ENCODE data around the gene ZNF483.

DNA sequence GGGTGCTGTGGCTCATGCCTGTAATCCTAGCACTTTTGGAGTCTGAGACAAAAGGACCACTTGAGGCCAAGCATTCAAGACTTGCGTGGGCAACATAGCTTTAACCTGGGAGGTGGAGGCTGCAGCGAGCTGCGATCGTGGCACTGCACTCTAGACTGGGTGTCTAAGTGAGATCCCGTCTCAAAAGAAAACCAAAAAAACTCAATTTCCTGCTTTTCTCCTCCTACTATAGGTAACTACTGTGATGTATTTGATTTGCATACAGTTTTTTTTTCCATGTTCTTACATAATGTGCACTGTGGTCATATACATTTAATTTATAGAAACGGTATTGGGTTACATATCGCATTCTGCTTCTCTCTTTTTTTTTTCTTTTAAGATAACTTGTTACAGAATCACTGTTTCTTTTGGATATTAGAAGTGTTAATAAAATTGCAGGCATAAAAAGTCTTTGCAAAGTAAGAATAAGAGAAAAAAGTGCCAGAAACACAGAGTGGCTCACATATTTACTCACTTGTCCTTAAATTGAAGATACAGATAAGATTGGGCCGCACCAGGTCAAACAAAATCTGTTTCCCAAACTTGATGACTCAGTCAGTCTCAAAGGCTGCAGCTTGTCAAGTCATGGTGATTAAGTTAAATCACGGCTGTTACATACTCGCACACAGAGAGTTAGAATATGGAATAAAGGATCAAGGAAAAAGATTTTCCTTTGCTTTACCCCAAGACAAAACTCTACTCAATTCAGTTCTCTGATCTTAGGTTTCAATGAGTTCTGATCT, 76.4 kb downstream of the ZNF483 start:
- TF ChIP-seq, protein P1, sequence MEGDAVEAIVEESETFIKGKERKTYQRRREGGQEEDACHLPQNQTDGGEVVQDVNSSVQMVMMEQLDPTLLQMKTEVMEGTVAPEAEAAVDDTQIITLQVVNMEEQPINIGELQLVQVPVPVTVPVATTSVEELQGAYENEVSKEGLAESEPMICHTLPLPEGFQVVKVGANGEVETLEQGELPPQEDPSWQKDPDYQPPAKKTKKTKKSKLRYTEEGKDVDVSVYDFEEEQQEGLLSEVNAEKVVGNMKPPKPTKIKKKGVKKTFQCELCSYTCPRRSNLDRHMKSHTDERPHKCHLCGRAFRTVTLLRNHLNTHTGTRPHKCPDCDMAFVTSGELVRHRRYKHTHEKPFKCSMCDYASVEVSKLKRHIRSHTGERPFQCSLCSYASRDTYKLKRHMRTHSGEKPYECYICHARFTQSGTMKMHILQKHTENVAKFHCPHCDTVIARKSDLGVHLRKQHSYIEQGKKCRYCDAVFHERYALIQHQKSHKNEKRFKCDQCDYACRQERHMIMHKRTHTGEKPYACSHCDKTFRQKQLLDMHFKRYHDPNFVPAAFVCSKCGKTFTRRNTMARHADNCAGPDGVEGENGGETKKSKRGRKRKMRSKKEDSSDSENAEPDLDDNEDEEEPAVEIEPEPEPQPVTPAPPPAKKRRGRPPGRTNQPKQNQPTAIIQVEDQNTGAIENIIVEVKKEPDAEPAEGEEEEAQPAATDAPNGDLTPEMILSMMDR (IDR thresholded peaks at IDR 0.05) = no peak
- TF ChIP-seq POLR2A (IDR thresholded peaks at IDR 0.05) = no peak
